K562 (cell line): ENCODE data around the gene GALNT13. TPM values are rescaled to one million over a fixed set of nuclear protein-coding genes. Genes with fewer than 3 reads are reported as not detected.

Source experiments
- ATAC-seq: fragments of 200-7000 bp; cut with Tn5 transposase; 3 replicates; pipeline ENCODE4 v1.9.1; 2020; ENCODE audit warnings: moderate library complexity
- BruUV-seq: library from RNA; stranded (reverse); fragments of 400-500 nt; replicated peaks from 2 replicates; lab custom pipeline; 2021; lab: Mats Ljungman, UMichigan
- CTCF ChIA-PET: fragments of 300-600 bp; formaldehyde crosslinking; extraction: SDS; loops from one replicate; lab custom pipeline; 2021; ENCODE audit warnings: low intra/inter-chr PET ratio; lab: Yijun Ruan, JAX
- POLR2A ChIA-PET: fragments of 300-600, 350-650 bp; sonication (Branson Sonifier 250); formaldehyde crosslinking; extraction: SDS; loops from one replicate; lab custom pipeline; 2021; ENCODE audit warnings: antibody characterized with exemption, inconsistent platforms; lab: Yijun Ruan, JAX
- DNase-seq, 4 experiments: peaks; one replicate each; pipeline versions ENCODE4 v3.0.0 to v3.0.0-alpha.2; 2011 to 2018; ENCODE audit warnings: low spot score in 3 of 4, mixed read lengths in 3 of 4; ENCODE audit errors: extremely low read depth in 1 of 4
- FAIRE-seq: peaks from 2 replicates; lab custom pipeline; 2011; peaks lifted over from hg19 to GRCh38; lab: Jason Lieb, UNC
- H2AFZ ChIP-seq: 2 replicates; pipeline ENCODE4 v1.6.0; 2011; ENCODE audit warnings: low read depth, low read length, control low read depth, inconsistent platforms
- H3K27ac ChIP-seq: fragments of 200-600 bp; 3 replicates; pipeline ENCODE4 v1.8.0; 2011; ENCODE audit warnings: low read depth, mild to moderate bottlenecking, control low read depth, inconsistent platforms, low read length, moderate library complexity, mixed read lengths; ENCODE audit errors: extremely low read depth
- H3K27me3 ChIP-seq, 2 experiments: fragments of 300-600 bp in 1 of 2; 2 replicates in 1 of 2; 3 replicates in 1 of 2; pipeline versions ENCODE4 v1.6.0 to v1.8.0; 2011; ENCODE audit warnings: inconsistent platforms in 2 of 2, low read length in 2 of 2, mild to moderate bottlenecking in 1 of 2, mixed read lengths in 1 of 2, moderate library complexity in 1 of 2; ENCODE audit not compliant: control insufficient read depth in 2 of 2, insufficient read depth in 2 of 2
- H3K36me3 ChIP-seq: fragments of 300-600 bp; 3 replicates; pipeline ENCODE4 v1.8.0; 2011; ENCODE audit warnings: mild to moderate bottlenecking, low read length, inconsistent platforms; ENCODE audit not compliant: control insufficient read depth, insufficient read depth
- H3K4me1 ChIP-seq, 2 experiments: fragments of 200-600 bp in 1 of 2; replicated peaks in 1 of 2; 2 replicates in 1 of 2; 3 replicates in 1 of 2; pipeline versions ENCODE4 v1.5.1 to v1.8.0; 2011; ENCODE audit warnings: inconsistent platforms in 2 of 2, low read length in 2 of 2, mild to moderate bottlenecking in 1 of 2, mixed read lengths in 1 of 2, moderate library complexity in 1 of 2; ENCODE audit not compliant: control insufficient read depth in 2 of 2, insufficient read depth in 2 of 2
- H3K4me2 ChIP-seq: 2 replicates; pipeline ENCODE4 v1.6.1; 2011; ENCODE audit warnings: low read length, control low read depth, inconsistent platforms, mixed read lengths; ENCODE audit not compliant: insufficient read depth
- H3K4me3 ChIP-seq: fragments of 200-600 bp; sonication (generic), shearing (Covaris generic); 2 replicates; pipeline ENCODE4 v1.5.1; 2016; ENCODE audit warnings: control low read depth, inconsistent platforms
- H3K79me2 ChIP-seq: fragments of 200-600 bp; 3 replicates; pipeline ENCODE4 v1.8.0; 2011; ENCODE audit warnings: low read length, inconsistent platforms; ENCODE audit not compliant: control insufficient read depth, insufficient read depth
- H3K9ac ChIP-seq, 2 experiments: 2 replicates each; pipeline versions ENCODE4 v1.6.0 to v1.6.1; 2011; ENCODE audit warnings: low read depth in 2 of 2, low read length in 2 of 2, control low read depth in 1 of 2, inconsistent platforms in 1 of 2, mild to moderate bottlenecking in 1 of 2, mixed read lengths in 1 of 2; ENCODE audit not compliant: insufficient read depth in 1 of 2
- H3K9me1 ChIP-seq: one replicate; pipeline ENCODE4 v1.6.0; 2011; ENCODE audit warnings: inconsistent platforms, mild to moderate bottlenecking, low read length, moderate library complexity; ENCODE audit not compliant: control insufficient read depth, insufficient read depth
- H3K9me3 ChIP-seq: replicated peaks from 2 replicates; pipeline ENCODE4 v1.5.1; 2011; ENCODE audit warnings: low read depth, low read length, inconsistent platforms; ENCODE audit not compliant: control insufficient read depth, insufficient read depth
- H4K20me1 ChIP-seq: replicated peaks from 2 replicates; pipeline ENCODE4 v1.6.1; 2011; ENCODE audit warnings: low read length, inconsistent platforms, mixed read lengths; ENCODE audit not compliant: control insufficient read depth, insufficient read depth
- ARID3A ChIP-seq: IDR thresholded peaks from 2 replicates; pipeline ENCODE4 v1.6.1; 2012; ENCODE audit warnings: low read depth, low read length, improper control_type of control experiment, borderline replicate concordance
- KLF1 ChIP-seq: fragments of 450-650 bp; IDR thresholded peaks from 2 replicates; pipeline ENCODE4 v1.6.1; 2016; ENCODE audit warnings: missing genetic modification characterization, missing compliant biosample characterization
- MBD2 ChIP-seq: sonication (generic); IDR thresholded peaks from 2 replicates; pipeline ENCODE4 v1.6.1; 2016; ENCODE audit warnings: low read depth, borderline replicate concordance
- MXI1 ChIP-seq: IDR thresholded peaks from 2 replicates; pipeline ENCODE4 v1.6.1; 2011; ENCODE audit warnings: low read depth, mild to moderate bottlenecking, improper control_type of control experiment, low read length
- RAD51 ChIP-seq: fragments of 450-650 bp; IDR thresholded peaks from 2 replicates; pipeline ENCODE4 v1.7.1; 2016; ENCODE audit warnings: low read depth, mild to moderate bottlenecking, borderline replicate concordance
- SAP30 ChIP-seq: fragments of 200-600 bp; sonication (generic); IDR thresholded peaks from 2 replicates; pipeline ENCODE4 v1.6.1; 2012; ENCODE audit warnings: borderline replicate concordance, low read depth, mild to moderate bottlenecking, moderate library complexity, low read length, control low read depth, inconsistent platforms; ENCODE audit not compliant: insufficient read depth, poor library complexity, severe bottlenecking
- ZKSCAN3 ChIP-seq: fragments of 250-450 bp; sonication (Bioruptor Pico); IDR thresholded peaks from 2 replicates; pipeline ENCODE4 v1.4.0; 2020
- ZNF41 ChIP-seq: fragments of 250-450 bp; sonication (Bioruptor Pico); conservative IDR thresholded peaks from 2 replicates; pipeline ENCODE4 v1.4.0; 2020; ENCODE audit warnings: mild to moderate bottlenecking
- WGBS: fragments of 100-300 bp; shearing (Covaris generic); methylation state at CpG from one replicate; pipeline ENCODE4 v1.1.6; 2016; ENCODE audit warnings: low coverage, mixed read lengths; ENCODE audit not compliant: insufficient coverage; ENCODE audit errors: missing lambda C conversion rate; 5-methylcytosine and 5-hydroxymethylcytosine counted together
- in situ Hi-C: fragments of 300-500 bp; cut with MboI; formaldehyde crosslinking; loops from 4 replicates; pipeline ENCODE4 v1.15.0; 2018; ENCODE audit warnings: inconsistent platforms, mixed read lengths
- intact Hi-C: fragments of 100-400 bp; cut with micrococcal nuclease; formaldehyde crosslinking; loops from 2 replicates; pipeline ENCODE4 v1.14.2; 2022
- polyA plus RNA-seq, 8 experiments: library from polyadenylated mRNA; depleted of rRNA in 4 of 8; stranded (reverse) in 5 of 8; unstranded in 3 of 8; fragments of >200 nt; fragmentation: Nextera tagmentation in 2 of 8; fragmentation: Illumina TruSeq in 1 of 8; extraction: Ambion mirVana in 2 of 8; extraction: Trizol in 1 of 8; gene quantifications; 2 replicates each; pipeline versions ENCODE4 v1.2.1 to v1.2.3, GENCODE V29; 2011 to 2014; ENCODE audit warnings: inconsistent platforms in 1 of 8, missing spikeins in 1 of 8
- total RNA-seq, 7 experiments: library from RNA; depleted of rRNA in 6 of 7; stranded (reverse); fragments of >200 nt in 6 of 7; fragmentation: Illumina TruSeq in 2 of 7; extraction: Trizol in 2 of 7; gene quantifications; 2 replicates each; pipeline versions ENCODE4 v1.2.1 to v1.2.3, GENCODE V29; 2011 to 2021; ENCODE audit warnings: low replicate concordance in 1 of 7
- TF ChIP-seq, protein P1 (sequence below): sonication (generic); formaldehyde crosslinking; IDR thresholded peaks from 2 replicates; pipeline ENCODE4 v1.9.0; 2022; ENCODE audit warnings: mild to moderate bottlenecking, missing genetic modification reagents

Gene GALNT13
- total and polyA plus RNA-seq, 9 of the 15 experiments (the other 6 are each of a cell fraction or from before 2014, with no cell fraction given), result not detected

GRCh38 chr2:154427453-154427852 is 555.7 kb downstream of the GALNT13 start:
- no TSS peak for BruUV-seq
- intact Hi-C loops, result no loop called here
- Histone ChIP-seq H3K9me3 (peaks cover 2% of the 10 kb centered on the region; the same call in 1 of the 2 replicates), H3K27me3 (no peaks in the 10 kb centered on the region), H3K4me1 (no peaks in the 10 kb centered on the region), H4K20me1 (no peaks in the 10 kb centered on the region), H3K4me2 (no peak overlapping the region), H3K4me3 (no peak overlapping the region), H2AFZ (no peak overlapping the region), H3K9me1 (no peaks in the 10 kb centered on the region), H3K36me3 (no peaks in the 10 kb centered on the region), H3K9ac (no peak overlapping the region), H3K27ac (no peak overlapping the region), H3K79me2 (no peaks in the 10 kb centered on the region)
- ChIA-PET CTCF (no interaction called here), POLR2A (no interaction called here)
- 0% methylated on average over 2 of the region's 2 CpGs for WGBS
- no peak for FAIRE-seq
- TF ChIP-seq, protein P1, sequence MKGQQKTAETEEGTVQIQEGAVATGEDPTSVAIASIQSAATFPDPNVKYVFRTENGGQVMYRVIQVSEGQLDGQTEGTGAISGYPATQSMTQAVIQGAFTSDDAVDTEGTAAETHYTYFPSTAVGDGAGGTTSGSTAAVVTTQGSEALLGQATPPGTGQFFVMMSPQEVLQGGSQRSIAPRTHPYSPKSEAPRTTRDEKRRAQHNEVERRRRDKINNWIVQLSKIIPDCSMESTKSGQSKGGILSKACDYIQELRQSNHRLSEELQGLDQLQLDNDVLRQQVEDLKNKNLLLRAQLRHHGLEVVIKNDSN (CRISPR knock-in tag), result no peak
- no peak for TF ChIP-seq MXI1
- no peak for TF ChIP-seq KLF1 (tag)
- no peak for TF ChIP-seq MBD2
- TF ChIP-seq SAP30, result no peak
- no peak for TF ChIP-seq ARID3A
- TF ChIP-seq ZKSCAN3 (CRISPR knock-in tag), result no peak
- no peak for TF ChIP-seq ZNF41
- TF ChIP-seq RAD51, result no peak
- DNase-seq, result no peak
- ATAC-seq, result no peak
- in situ Hi-C loops, result no loop called here
